Retinal pigment epithelial cell (primary cell): ENCODE results near the gene CACNA1C.

Experiments used
- DNase-seq: peaks from one replicate; pipeline ENCODE4 v3.0.0-alpha.2; 2010; ENCODE audit warnings: low read depth
- H3K4me3 ChIP-seq: 2 replicates; pipeline ENCODE4 v1.5.1; 2011; ENCODE audit warnings: mild to moderate bottlenecking, low read length, control low read depth, moderate library complexity
- TF ChIP-seq, protein P1 (sequence below): conservative IDR thresholded peaks from 2 replicates; pipeline ENCODE4 v1.5.1; 2011; ENCODE audit warnings: low read depth, low read length, control low read depth, inconsistent platforms

The CACNA1C gene

DNA sequence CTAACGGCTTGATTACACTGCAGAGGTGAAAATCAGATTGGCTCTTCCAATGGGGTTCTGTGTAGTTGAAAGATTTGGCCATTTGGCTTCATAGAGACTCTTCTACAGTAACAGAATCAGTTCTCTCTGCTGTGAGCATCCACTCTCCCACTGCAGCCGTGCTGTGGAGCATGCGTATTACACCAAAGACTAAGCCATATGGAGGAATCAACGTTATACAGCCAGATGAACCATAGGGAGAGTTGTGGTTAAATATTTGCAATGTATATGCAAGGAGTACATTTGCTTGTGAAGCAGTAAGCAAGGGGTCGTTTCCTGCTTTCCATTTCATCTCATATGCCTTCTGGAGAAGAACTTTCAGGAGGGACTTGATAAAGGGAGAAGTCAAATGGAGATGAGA lies 410.9 kb downstream of the CACNA1C start:
- no peak overlapping the region for H3K4me3 ChIP-seq
- TF ChIP-seq, protein P1, sequence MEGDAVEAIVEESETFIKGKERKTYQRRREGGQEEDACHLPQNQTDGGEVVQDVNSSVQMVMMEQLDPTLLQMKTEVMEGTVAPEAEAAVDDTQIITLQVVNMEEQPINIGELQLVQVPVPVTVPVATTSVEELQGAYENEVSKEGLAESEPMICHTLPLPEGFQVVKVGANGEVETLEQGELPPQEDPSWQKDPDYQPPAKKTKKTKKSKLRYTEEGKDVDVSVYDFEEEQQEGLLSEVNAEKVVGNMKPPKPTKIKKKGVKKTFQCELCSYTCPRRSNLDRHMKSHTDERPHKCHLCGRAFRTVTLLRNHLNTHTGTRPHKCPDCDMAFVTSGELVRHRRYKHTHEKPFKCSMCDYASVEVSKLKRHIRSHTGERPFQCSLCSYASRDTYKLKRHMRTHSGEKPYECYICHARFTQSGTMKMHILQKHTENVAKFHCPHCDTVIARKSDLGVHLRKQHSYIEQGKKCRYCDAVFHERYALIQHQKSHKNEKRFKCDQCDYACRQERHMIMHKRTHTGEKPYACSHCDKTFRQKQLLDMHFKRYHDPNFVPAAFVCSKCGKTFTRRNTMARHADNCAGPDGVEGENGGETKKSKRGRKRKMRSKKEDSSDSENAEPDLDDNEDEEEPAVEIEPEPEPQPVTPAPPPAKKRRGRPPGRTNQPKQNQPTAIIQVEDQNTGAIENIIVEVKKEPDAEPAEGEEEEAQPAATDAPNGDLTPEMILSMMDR: no peak
- no peak for DNase-seq

DNA sequence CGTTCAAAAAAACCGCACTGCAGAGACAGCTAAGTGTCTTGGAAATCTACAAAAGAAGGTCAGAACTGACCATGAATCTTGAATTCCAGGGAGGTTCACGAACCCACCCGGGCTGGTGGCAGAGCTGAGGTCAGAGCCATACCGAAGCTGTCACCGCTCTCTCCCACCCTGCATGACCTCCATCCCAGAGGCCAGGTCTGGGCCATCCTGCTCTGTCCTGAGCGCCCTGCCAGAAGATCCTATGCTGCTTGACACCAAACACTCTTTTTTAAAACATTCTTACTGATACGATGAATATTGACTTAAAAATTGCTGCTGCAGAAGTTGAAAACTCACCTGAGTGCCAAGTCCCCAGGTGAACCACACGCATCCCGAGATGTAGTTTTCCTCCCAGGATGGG lies 412.9 kb downstream of the CACNA1C start:
- H3K4me3 ChIP-seq: no peak overlapping the region
- DNase-seq: no peak
- TF ChIP-seq, protein P1: no peak

DNA sequence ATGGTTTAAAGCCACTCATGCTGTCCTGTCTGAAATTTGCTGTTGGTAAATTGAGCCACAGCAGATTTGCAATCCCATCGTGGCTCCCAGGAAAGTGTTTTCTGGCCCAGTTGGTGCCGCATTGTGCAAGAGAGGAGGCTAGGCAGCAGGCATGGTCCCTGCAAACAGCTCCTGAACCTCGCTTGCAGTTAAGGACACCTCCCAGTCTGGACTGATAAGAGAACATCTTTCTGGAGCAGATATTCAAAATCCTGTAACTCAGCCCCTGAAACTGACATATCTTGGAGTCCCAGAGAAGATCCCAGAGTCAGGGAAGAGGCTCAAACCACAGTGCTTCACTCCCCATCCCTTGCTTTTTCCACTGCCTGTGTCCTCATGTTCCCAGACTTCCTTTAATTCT lies 413.4 kb downstream of the CACNA1C start:
- H3K4me3 ChIP-seq: no peak overlapping the region
- no peak for DNase-seq
- TF ChIP-seq, protein P1: no peak

DNA sequence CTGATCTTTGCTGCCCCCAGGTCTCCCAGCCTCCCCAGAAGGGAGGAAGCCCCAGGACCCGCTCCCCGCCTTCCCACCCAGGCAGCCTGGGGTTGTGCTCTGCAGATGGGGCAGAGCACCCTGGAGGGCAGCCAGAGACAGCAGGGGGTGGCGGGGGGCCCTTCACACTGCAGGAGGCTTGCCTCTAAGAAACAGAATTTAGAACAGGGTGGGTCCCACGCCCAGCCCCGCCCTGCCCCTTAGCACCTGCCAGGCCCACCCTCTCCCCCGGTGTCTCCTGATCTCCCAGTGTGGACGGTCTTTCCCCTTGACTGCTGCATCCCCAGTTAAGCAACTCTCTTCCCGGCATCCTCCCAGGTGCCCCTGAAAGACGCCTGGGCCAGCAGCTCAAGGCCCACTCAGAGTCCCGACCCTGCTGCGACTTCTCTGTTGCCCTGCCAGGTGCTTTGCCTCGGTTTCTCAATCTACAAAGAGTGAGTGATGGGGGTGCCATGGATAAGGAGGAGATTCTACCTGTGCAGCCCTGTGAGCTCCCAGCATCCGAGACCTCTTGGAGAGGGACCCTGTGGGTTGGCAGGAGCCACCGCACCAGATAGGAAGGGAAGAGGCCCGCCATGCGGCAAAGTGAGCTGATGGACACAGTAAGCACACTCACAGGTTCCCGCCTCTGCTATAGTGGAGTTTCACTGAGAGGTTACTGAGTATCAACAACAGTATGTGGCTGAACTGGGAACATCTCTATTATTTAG lies 414.8 kb downstream of the CACNA1C start:
- no peak for DNase-seq
- H3K4me3 ChIP-seq: no peak overlapping the region
- TF ChIP-seq, protein P1: no peak

DNA sequence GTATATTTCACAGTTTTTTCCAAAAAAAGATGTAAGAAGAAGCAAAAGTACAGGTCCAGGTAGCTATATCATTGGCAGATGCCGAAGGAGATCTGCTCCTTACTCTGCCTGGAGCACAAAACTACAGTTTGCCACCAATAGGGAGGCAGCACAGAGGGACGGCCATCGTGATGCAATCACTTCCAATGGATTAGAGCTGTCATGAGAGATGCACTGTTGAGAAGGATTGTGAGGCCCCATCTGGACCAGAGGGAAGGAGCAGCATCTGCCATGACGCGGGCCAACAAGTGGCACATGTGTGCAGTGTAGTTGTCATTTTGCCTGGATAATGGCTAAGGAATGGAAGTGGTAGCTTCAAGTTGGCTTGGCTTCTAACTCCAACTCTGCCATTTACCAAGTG lies 423.2 kb downstream of the CACNA1C start:
- H3K4me3 ChIP-seq: no peak overlapping the region
- TF ChIP-seq, protein P1: no peak
- DNase-seq: no peak

DNA sequence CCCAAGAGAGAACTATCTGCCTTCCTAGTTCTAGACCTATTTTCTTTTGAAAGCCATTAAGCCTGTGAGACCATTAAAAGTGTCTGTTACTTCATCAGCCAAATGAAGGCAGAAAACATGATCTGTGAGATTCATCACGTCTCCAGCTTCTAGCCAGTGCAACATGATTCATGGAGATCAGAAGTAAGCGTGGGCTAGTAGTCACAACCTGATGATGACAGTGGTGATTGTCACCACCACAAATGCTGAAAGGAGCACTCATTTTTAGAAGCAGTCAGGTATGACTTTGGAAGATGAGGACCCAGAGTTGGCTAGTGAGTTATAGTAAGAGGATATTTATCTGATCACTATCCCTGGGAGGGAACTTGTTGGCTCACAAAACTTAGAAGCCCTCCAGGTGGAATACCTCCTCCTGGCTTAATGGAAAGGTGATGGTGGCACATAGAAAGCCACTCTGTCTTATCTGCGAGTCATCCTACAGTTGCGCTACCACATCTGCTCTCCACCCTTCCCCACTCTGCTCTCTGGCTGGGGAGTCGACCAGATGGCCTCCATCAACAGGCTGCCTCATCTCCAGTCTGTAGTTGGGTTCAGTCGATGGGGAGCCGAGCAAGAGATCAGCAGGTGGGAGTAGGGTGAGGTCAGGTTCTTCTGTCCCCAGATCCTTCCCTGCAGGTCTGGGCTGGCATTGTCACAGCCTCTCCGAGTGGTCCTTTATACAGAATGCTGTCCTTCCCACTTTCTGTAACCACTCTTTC lies 424.4 kb downstream of the CACNA1C start:
- DNase-seq: no peak
- no peak overlapping the region for H3K4me3 ChIP-seq
- TF ChIP-seq, protein P1: no peak
